Endothelial cell of umbilical vein (primary cell): ENCODE results near the gene SLCO2B1. TPM values are rescaled to one million over a fixed set of nuclear protein-coding genes. Genes with fewer than 3 reads are reported as not detected.

ENCODE experiments used
- BruUV-seq: library from RNA; stranded (reverse); fragments of 400-500 nt; replicated peaks from 2 replicates; lab custom pipeline; 2021; lab: Mats Ljungman, UMichigan
- CTCF ChIA-PET: fragments of 300-600, 350-600 bp; sonication (Branson Sonifier 250); formaldehyde crosslinking; loops from one replicate; lab custom pipeline; 2021; ENCODE audit warnings: antibody characterized with exemption, inconsistent platforms; lab: Charles Lee
- POLR2A ChIA-PET: fragments of 300-600, 350-600 bp; sonication (Branson Sonifier 250); formaldehyde crosslinking; loops from one replicate; lab custom pipeline; 2021; ENCODE audit warnings: antibody characterized with exemption, inconsistent platforms; lab: Charles Lee
- DNase-seq: peaks from one replicate; pipeline ENCODE4 v3.0.0-alpha.2; 2011; ENCODE audit warnings: low read depth, low spot score
- FAIRE-seq: peaks from 2 replicates; lab custom pipeline; 2011; peaks lifted over from hg19 to GRCh38; lab: Jason Lieb, UNC
- H2AFZ ChIP-seq: 2 replicates; pipeline ENCODE4 v1.6.0; 2012; ENCODE audit warnings: low read depth, low read length, control low read depth, inconsistent platforms
- H3K27ac ChIP-seq: 2 replicates; pipeline ENCODE4 v1.5.1; 2011; ENCODE audit warnings: low read depth, mild to moderate bottlenecking, control low read depth, low read length, moderate library complexity; ENCODE audit not compliant: insufficient read depth
- H3K27me3 ChIP-seq, 2 experiments: 2 replicates each; pipeline versions ENCODE4 v1.6.0 to v1.6.1; 2011; ENCODE audit warnings: low read length in 2 of 2, mixed read lengths in 1 of 2; ENCODE audit not compliant: control insufficient read depth in 2 of 2, insufficient read depth in 2 of 2
- H3K36me3 ChIP-seq, 2 experiments: 2 replicates in 1 of 2; 3 replicates in 1 of 2; pipeline ENCODE4 v1.5.1; 2011; ENCODE audit warnings: low read length in 2 of 2, mild to moderate bottlenecking in 1 of 2, moderate library complexity in 1 of 2; ENCODE audit not compliant: control insufficient read depth in 2 of 2, insufficient read depth in 2 of 2; ENCODE audit errors: extremely low read depth in 1 of 2
- H3K4me1 ChIP-seq: 3 replicates; pipeline ENCODE4 v1.5.1; 2011; ENCODE audit warnings: mild to moderate bottlenecking, low read length; ENCODE audit not compliant: control insufficient read depth, insufficient read depth; ENCODE audit errors: extremely low read depth
- H3K4me2 ChIP-seq: 2 replicates; pipeline ENCODE4 v1.6.1; 2011; ENCODE audit warnings: low read length, control low read depth, mixed read lengths; ENCODE audit not compliant: insufficient read depth
- H3K4me3 ChIP-seq, 3 experiments: fragments of 200-600 bp in 1 of 3; sonication (generic), shearing (Covaris generic) in 1 of 3; replicated peaks in 1 of 3; 2 replicates each; pipeline ENCODE4 v1.5.1; 2011 to 2016; ENCODE audit warnings: control low read depth in 3 of 3, low read length in 3 of 3, mild to moderate bottlenecking in 2 of 3, inconsistent platforms in 1 of 3, low read depth in 1 of 3, moderate library complexity in 1 of 3; ENCODE audit not compliant: insufficient read depth in 1 of 3
- H3K79me2 ChIP-seq: 2 replicates; pipeline ENCODE4 v1.6.0; 2012; ENCODE audit warnings: low read length, inconsistent platforms; ENCODE audit not compliant: control insufficient read depth, insufficient read depth
- H3K9ac ChIP-seq: replicated peaks from 2 replicates; pipeline ENCODE3; 2011; ENCODE audit warnings: low read length, control low read depth; ENCODE audit not compliant: insufficient read depth; ENCODE audit errors: extremely low read depth
- H3K9me1 ChIP-seq: replicated peaks from 3 replicates; pipeline ENCODE4 v1.6.0; 2011; ENCODE audit warnings: mild to moderate bottlenecking, low read length; ENCODE audit not compliant: control insufficient read depth, insufficient read depth; ENCODE audit errors: extremely low read depth
- H3K9me3 ChIP-seq: replicated peaks from 2 replicates; pipeline ENCODE4 v1.5.1; 2012; ENCODE audit warnings: low read length, inconsistent platforms; ENCODE audit not compliant: control insufficient read depth, insufficient read depth
- H4K20me1 ChIP-seq: replicated peaks from 2 replicates; pipeline ENCODE3; 2011; ENCODE audit warnings: mild to moderate bottlenecking, low read length; ENCODE audit not compliant: control insufficient read depth, insufficient read depth; ENCODE audit errors: extremely low read depth
- EZH2 ChIP-seq: IDR thresholded peaks from 2 replicates; pipeline ENCODE4 v1.6.1; 2012; ENCODE audit warnings: borderline replicate concordance, low read depth, mild to moderate bottlenecking, moderate library complexity, low read length, inconsistent platforms; ENCODE audit not compliant: severe bottlenecking
- FOS ChIP-seq: IDR thresholded peaks from 2 replicates; pipeline ENCODE4 v1.6.1; 2011; ENCODE audit warnings: mild to moderate bottlenecking, low read length, moderate library complexity, borderline replicate concordance; ENCODE audit not compliant: insufficient read depth
- GATA2 ChIP-seq: IDR thresholded peaks from 2 replicates; pipeline ENCODE4 v1.7.0; 2011; ENCODE audit warnings: low read depth, mild to moderate bottlenecking, moderate library complexity, mixed read lengths, low read length; ENCODE audit not compliant: insufficient read length, insufficient read depth
- JUN ChIP-seq: IDR thresholded peaks from 2 replicates; pipeline ENCODE4 v1.6.1; 2011; ENCODE audit warnings: borderline replicate concordance, low read depth; ENCODE audit not compliant: insufficient read length, insufficient read depth
- MYC ChIP-seq: IDR thresholded peaks from one replicate; pipeline ENCODE4 v1.6.1; 2011; ENCODE audit warnings: mild to moderate bottlenecking, low read depth, low read length
- POLR2A ChIP-seq: IDR thresholded peaks from 2 replicates; pipeline ENCODE4 v1.6.1; 2012; ENCODE audit warnings: low read depth, mild to moderate bottlenecking, control low read depth, low read length
- POLR2AphosphoS5 ChIP-seq: IDR thresholded peaks from 2 replicates; pipeline ENCODE4 v1.6.1; 2012; ENCODE audit warnings: low read depth, mild to moderate bottlenecking, control low read depth, low read length, moderate library complexity; ENCODE audit not compliant: insufficient read depth
- dilution Hi-C: fragments of 300-500 bp; cut with MboI; formaldehyde crosslinking; loops from one replicate; pipeline ENCODE4 v1.15.0; 2019; ENCODE audit warnings: low sequenced_read_pairs; ENCODE audit not compliant: extremely low pct_ligation_motif_present
- intact Hi-C: fragments of 100-400 bp; cut with micrococcal nuclease; formaldehyde crosslinking; loops from one replicate; pipeline ENCODE4 v1.10.0; 2022
- polyA plus RNA-seq, 4 experiments: library from polyadenylated mRNA; depleted of rRNA in 3 of 4; stranded (reverse) in 3 of 4; unstranded in 1 of 4; fragments of >200 nt; gene quantifications; 2 replicates each; pipeline versions ENCODE4 v1.2.1 to v1.2.3, GENCODE V29; 2011 to 2012; ENCODE audit warnings: missing spikeins in 1 of 4
- total RNA-seq: library from RNA; stranded (reverse); gene quantifications from 2 replicates; pipeline ENCODE4 v1.2.3, GENCODE V29; 2021
- TF ChIP-seq, protein P1 (sequence below): IDR thresholded peaks from 2 replicates; pipeline ENCODE4 v1.6.1; 2011; ENCODE audit not compliant: insufficient read depth, insufficient read length
- TF ChIP-seq, protein P2 (sequence below), 2 donors: IDR thresholded peaks; 1 replicate in 1 of 2; 2 replicates in 1 of 2; pipeline ENCODE4 v1.5.1; 2011; ENCODE audit warnings: low read length in 2 of 2, mild to moderate bottlenecking in 2 of 2, moderate library complexity in 2 of 2, control low read depth in 1 of 2, inconsistent platforms in 1 of 2, low read depth in 1 of 2; ENCODE audit not compliant: insufficient read depth in 1 of 2; ENCODE audit errors: extremely low read depth in 1 of 2

The SLCO2B1 gene
- total and polyA plus RNA-seq, 2 donors (not counting 3 experiments of a cell fraction or from before 2014, with no cell fraction given), result 0.04 TPM; not detected in 1

DNA sequence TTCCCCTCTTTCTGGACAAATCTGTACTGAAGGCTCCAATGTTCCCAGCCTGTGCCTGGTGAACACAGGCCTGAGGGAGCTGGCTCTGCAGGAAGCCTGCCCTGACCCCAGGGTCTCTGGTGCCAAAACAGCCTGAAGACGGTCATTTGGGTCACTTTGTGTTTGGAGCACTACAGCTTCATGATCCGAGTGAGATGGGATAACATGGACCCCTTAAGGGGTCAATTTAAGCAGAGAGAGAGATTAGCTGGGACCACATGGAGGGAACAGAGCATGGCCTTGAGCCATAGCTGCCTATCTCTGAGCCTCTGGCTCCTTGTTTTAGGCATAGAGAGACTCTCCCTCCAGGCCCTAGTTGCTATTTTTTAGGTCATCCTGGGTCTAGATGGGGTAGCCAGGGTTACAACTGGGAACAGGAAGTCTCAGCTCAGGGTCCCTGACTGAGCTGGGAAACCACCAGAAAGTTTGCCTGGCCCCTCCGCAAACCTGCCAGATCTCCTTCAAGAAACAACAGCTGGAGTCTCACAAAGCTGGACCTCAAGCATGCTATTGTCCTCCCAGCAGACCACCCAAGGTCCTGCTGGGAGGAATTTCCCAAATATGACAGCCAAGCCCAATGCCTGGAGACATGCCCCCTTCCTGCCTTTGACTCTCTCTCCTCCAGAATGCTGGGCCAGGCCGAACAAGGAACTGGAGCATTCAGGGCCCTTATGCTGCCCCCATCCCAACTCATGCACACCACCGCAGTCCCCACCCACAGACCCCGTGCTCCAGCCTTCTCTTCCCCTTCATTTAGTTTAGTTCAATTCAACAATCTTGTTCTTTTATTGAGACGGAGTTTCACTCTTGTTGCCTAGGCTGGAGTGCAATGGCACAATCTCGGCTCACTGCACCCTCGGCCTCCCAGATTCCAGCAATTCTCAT lies 4.0 kb downstream of the SLCO2B1 start:
- DNase-seq, result no peak
- H3K27ac ChIP-seq, result no peak overlapping the region
- H3K9me3 ChIP-seq, result no peaks in the 10 kb centered on the region
- H4K20me1 ChIP-seq, result no peaks in the 10 kb centered on the region
- no peaks in the 10 kb centered on the region for H3K36me3 ChIP-seq
- ChIA-PET CTCF (interaction anchor here (0.6 to 3.0 kb wide), 9 partner anchors 10 to 143 kb away, joined by 3 to 23 read pairs (median 5); partner anchors contain the start of gene TPBGL), POLR2A (interaction anchor here (0.6 kb wide), 1 partner anchor 26 kb away, joined by 5 read pairs; no protein-coding TSS in a partner anchor)
- dilution Hi-C loops (no loop called here), intact Hi-C loops (no loop called here)
- no peak overlapping the region for H3K9ac ChIP-seq
- H2AFZ ChIP-seq, result no peak overlapping the region
- TF ChIP-seq GATA2, result no peak
- no peak for TF ChIP-seq POLR2A
- no peak for TF ChIP-seq EZH2
- TF ChIP-seq, protein P1, sequence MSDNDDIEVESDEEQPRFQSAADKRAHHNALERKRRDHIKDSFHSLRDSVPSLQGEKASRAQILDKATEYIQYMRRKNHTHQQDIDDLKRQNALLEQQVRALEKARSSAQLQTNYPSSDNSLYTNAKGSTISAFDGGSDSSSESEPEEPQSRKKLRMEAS, result no peak
- TF ChIP-seq MYC, result no peak
- no peak for TF ChIP-seq FOS
- TF ChIP-seq, protein P2, sequence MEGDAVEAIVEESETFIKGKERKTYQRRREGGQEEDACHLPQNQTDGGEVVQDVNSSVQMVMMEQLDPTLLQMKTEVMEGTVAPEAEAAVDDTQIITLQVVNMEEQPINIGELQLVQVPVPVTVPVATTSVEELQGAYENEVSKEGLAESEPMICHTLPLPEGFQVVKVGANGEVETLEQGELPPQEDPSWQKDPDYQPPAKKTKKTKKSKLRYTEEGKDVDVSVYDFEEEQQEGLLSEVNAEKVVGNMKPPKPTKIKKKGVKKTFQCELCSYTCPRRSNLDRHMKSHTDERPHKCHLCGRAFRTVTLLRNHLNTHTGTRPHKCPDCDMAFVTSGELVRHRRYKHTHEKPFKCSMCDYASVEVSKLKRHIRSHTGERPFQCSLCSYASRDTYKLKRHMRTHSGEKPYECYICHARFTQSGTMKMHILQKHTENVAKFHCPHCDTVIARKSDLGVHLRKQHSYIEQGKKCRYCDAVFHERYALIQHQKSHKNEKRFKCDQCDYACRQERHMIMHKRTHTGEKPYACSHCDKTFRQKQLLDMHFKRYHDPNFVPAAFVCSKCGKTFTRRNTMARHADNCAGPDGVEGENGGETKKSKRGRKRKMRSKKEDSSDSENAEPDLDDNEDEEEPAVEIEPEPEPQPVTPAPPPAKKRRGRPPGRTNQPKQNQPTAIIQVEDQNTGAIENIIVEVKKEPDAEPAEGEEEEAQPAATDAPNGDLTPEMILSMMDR (IDR thresholded peaks at IDR 0.05; ENCODE audit: extremely low read depth in 1 of 2, insufficient read depth in 1 of 2, low read depth in 1 of 2, low read length in 2 of 2), result no peak
- TF ChIP-seq POLR2AphosphoS5, result no peak
- no peak for TF ChIP-seq JUN
- BruUV-seq, result no TSS peak
- no peaks in the 10 kb centered on the region for H3K4me1 ChIP-seq
- H3K9me1 ChIP-seq, result no peaks in the 10 kb centered on the region
- H3K79me2 ChIP-seq, result no peaks in the 10 kb centered on the region
- peaks cover 13 to 17% of the 10 kb centered on the region in 2 experiments for H3K27me3 ChIP-seq
- H3K4me3 ChIP-seq, result no peak overlapping the region
- H3K4me2 ChIP-seq, result no peak overlapping the region
- no peak for FAIRE-seq
